GM12878 (cell line): ENCODE data around the gene RPL13A. TPM values are rescaled to one million over a fixed set of nuclear protein-coding genes. Genes with fewer than 3 reads are reported as not detected.

Experiments used
- ATAC-seq: fragments of 200-7000 bp; cut with Tn5 transposase; 3 replicates; pipeline ENCODE4 v1.9.1; 2020; ENCODE audit warnings: mild to moderate bottlenecking, moderate library complexity
- BruUV-seq: library from RNA; stranded (reverse); fragments of 400-500 nt; replicated peaks from 2 replicates; lab custom pipeline; 2021; lab: Mats Ljungman, UMichigan
- CTCF ChIA-PET: fragments of 300-600 bp; sonication (Branson Sonifier 250); formaldehyde crosslinking; extraction: SDS; loops from one replicate; lab custom pipeline; 2021; ENCODE audit warnings: inconsistent platforms; lab: Yijun Ruan, JAX
- POLR2A ChIA-PET: fragments of 350-600 bp; formaldehyde crosslinking; extraction: SDS; loops from one replicate; lab custom pipeline; 2021; ENCODE audit warnings: inconsistent platforms; lab: Charles Lee
- RAD21 ChIA-PET: fragments of 300-600 bp; sonication (Branson Sonifier 250); formaldehyde crosslinking; loops from one replicate; lab custom pipeline; 2023; ENCODE audit warnings: antibody characterized with exemption; ENCODE audit not compliant: unreplicated experiment; lab: Charles Lee
- SMC1A ChIA-PET: fragments of 300-600 bp; sonication (Branson Sonifier 250); formaldehyde crosslinking; loops from one replicate; lab custom pipeline; 2023; ENCODE audit not compliant: unreplicated experiment, uncharacterized antibody; lab: Charles Lee
- DNase-seq: peaks from one replicate; pipeline ENCODE4 v3.0.0-alpha.2; 2011; ENCODE audit warnings: low read depth, low spot score
- FAIRE-seq: peaks from 3 replicates; lab custom pipeline; 2011; peaks lifted over from hg19 to GRCh38; lab: Jason Lieb, UNC
- H2AFZ ChIP-seq: 2 replicates; pipeline ENCODE4 v1.6.0; 2011; ENCODE audit warnings: low read depth, low read length, control low read depth; ENCODE audit not compliant: control insufficient read depth
- H3K27ac ChIP-seq: 2 replicates; pipeline ENCODE4 v1.5.1; 2011; ENCODE audit warnings: control low read depth; ENCODE audit not compliant: control insufficient read depth, insufficient read depth
- H3K27me3 ChIP-seq, 2 experiments: replicated peaks in 1 of 2; 2 replicates each; pipeline versions ENCODE4 v1.6.0 to v1.6.1; 2011; ENCODE audit warnings: low read length in 1 of 2; ENCODE audit not compliant: control insufficient read depth in 2 of 2, insufficient read depth in 2 of 2
- H3K36me3 ChIP-seq, 2 experiments: 2 replicates each; pipeline ENCODE4 v1.5.1; 2011; ENCODE audit warnings: low read length in 1 of 2; ENCODE audit not compliant: control insufficient read depth in 2 of 2, insufficient read depth in 2 of 2
- H3K4me1 ChIP-seq: 2 replicates; pipeline ENCODE4 v1.6.1; 2011; ENCODE audit warnings: mild to moderate bottlenecking, low read length, moderate library complexity, mixed read lengths; ENCODE audit not compliant: control insufficient read depth, insufficient read depth
- H3K4me2 ChIP-seq: 2 replicates; pipeline ENCODE4 v1.6.0; 2011; ENCODE audit warnings: control low read depth; ENCODE audit not compliant: control insufficient read depth, insufficient read depth
- H3K4me3 ChIP-seq: fragments of 200-600 bp; sonication (generic); 2 replicates; pipeline ENCODE4 v1.5.1; 2016
- H3K79me2 ChIP-seq: 2 replicates; pipeline ENCODE4 v1.6.0; 2011; ENCODE audit warnings: low read length; ENCODE audit not compliant: control insufficient read depth, insufficient read depth
- H3K9ac ChIP-seq: 2 replicates; pipeline ENCODE4 v1.8.0; 2011; ENCODE audit warnings: low read length, control low read depth, mixed read lengths; ENCODE audit not compliant: control insufficient read depth, insufficient read depth
- H3K9me3 ChIP-seq: replicated peaks from 3 replicates; pipeline ENCODE4 v1.5.1; 2011; ENCODE audit warnings: mild to moderate bottlenecking, low read length; ENCODE audit not compliant: control insufficient read depth, insufficient read depth
- H4K20me1 ChIP-seq: 2 replicates; pipeline ENCODE4 v1.6.0; 2011; ENCODE audit not compliant: control insufficient read depth, insufficient read depth
- CREB1 ChIP-seq: IDR thresholded peaks from 2 replicates; pipeline ENCODE4 v1.6.1; 2012; ENCODE audit warnings: low read depth, mild to moderate bottlenecking, inconsistent platforms
- MLLT1 ChIP-seq: fragments of 450-650 bp; IDR thresholded peaks from 2 replicates; pipeline ENCODE4 v1.6.1; 2016; ENCODE audit warnings: mild to moderate bottlenecking
- PBX3 ChIP-seq: IDR thresholded peaks from 2 replicates; pipeline ENCODE4 v1.6.1; 2011; ENCODE audit warnings: mild to moderate bottlenecking, low read depth, low read length, moderate library complexity; ENCODE audit not compliant: insufficient replicate concordance
- SRF ChIP-seq, 2 experiments: IDR thresholded peaks; 2 replicates each; pipeline ENCODE4 v1.6.1; 2011; ENCODE audit warnings: low read depth in 2 of 2, low read length in 2 of 2, mild to moderate bottlenecking in 1 of 2, moderate library complexity in 1 of 2
- TARDBP ChIP-seq: IDR thresholded peaks from 2 replicates; pipeline ENCODE4 v1.6.1; 2016; ENCODE audit warnings: borderline replicate concordance
- WGBS: methylation state at CpG from one replicate; pipeline ENCODE4 v1.1.6; 2016; ENCODE audit warnings: low lambda C conversion rate; ENCODE audit not compliant: insufficient replicate concordance, insufficient coverage; ENCODE audit errors: missing lambda C conversion rate; 5-methylcytosine and 5-hydroxymethylcytosine counted together
- in situ Hi-C: fragments of 300-500 bp; cut with MboI; formaldehyde crosslinking; loops from 9 replicates; pipeline ENCODE4 v1.14.3; 2018; ENCODE audit warnings: mixed read lengths
- intact Hi-C: fragments of 100-400 bp; cut with micrococcal nuclease; formaldehyde crosslinking; loops from one replicate; pipeline ENCODE4 v1.14.2; 2022; ENCODE audit not compliant: unreplicated experiment
- polyA plus RNA-seq, 11 experiments: library from polyadenylated mRNA; depleted of rRNA in 4 of 11; unstranded in 6 of 11; stranded (reverse) in 5 of 11; fragments of >200 nt; fragmentation: Nextera tagmentation in 4 of 11; fragmentation: Illumina TruSeq in 1 of 11; extraction: Ambion mirVana in 4 of 11; extraction: Trizol in 1 of 11; gene quantifications; 1 replicate in 1 of 11; 2 replicates in 10 of 11; pipeline versions ENCODE4 v1.2.1 to v1.2.3, GENCODE V29; 2011 to 2016; ENCODE audit warnings: inconsistent platforms in 2 of 11, missing spikeins in 2 of 11, low read depth in 1 of 11
- total RNA-seq, 4 experiments: library from RNA; depleted of rRNA in 3 of 4; stranded (reverse); fragments of >200 nt in 3 of 4; fragmentation: Illumina TruSeq in 1 of 4; extraction: Trizol in 1 of 4; gene quantifications; 2 replicates each; pipeline versions ENCODE4 v1.2.1 to v1.2.3, GENCODE V29; 2013 to 2021

Gene RPL13A
- total and polyA plus RNA-seq, 10 of the 15 experiments (the other 5 are each of a cell fraction or from before 2014, with no cell fraction given) = 1,426 to 8,961 (median 4,266) TPM

DNA sequence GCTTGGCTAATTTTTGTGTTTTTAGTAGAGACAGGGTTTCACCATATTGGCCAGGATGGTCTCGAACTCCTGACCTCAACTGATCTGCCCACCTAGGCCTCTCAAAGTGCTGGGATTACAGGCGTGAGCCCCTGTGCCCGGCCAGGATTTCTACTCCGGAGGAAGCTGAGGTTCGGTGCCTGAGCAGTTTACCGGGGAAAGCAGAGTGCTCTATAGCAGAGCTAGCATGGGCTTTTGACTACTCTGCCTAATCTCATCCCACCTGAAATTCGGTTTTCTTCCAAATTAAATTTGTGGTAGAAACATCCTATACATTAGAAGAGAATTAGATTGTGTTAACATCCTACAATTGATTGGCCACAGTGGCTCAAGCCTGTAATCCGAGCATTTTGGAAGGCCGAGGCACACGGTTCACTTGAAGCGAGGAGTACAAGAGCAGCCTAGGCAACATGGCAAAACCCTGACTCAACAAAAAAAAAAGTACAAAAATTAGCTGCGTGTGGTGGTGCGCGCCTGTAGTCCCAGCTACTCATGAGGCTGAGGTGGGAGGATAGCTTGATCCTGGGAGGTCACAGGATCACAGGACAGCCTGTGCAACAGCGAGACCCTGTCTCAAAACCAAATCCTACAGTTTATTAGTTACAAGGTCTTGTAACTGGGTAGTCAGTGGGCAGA is 1.6 kb downstream of the RPL13A start:
- FAIRE-seq = no peak
- POLR2A ChIA-PET = interaction anchor here (0.6 to 2.7 kb wide), 5 partner anchors 9 to 598 kb away, joined by 3 to 11 read pairs (median 4); partner anchors contain the start of genes ALDH16A1 and PIH1D1
- H3K4me3 ChIP-seq = peak overlapping the region; percentile 97

More for the DNA sequence above, 1.6 kb downstream of the RPL13A start:
- peak overlapping the region; percentile 95 for H3K9ac ChIP-seq
- H4K20me1 ChIP-seq = peaks cover 13% of the 10 kb centered on the region
- BruUV-seq = no TSS peak
- under 1% methylated on average over 15 of the region's 15 CpGs for WGBS
- peaks cover 41% of the 10 kb centered on the region for H3K79me2 ChIP-seq
- H3K27ac ChIP-seq = peak overlapping the region; percentile 83
- intact Hi-C loops (loop anchor here (5.0 kb wide), 1 partner anchor 383 kb away; no protein-coding TSS in a partner anchor), in situ Hi-C loops (no loop called here)
- DNase-seq (no peak), ATAC-seq (no peak)
- no peaks in the 10 kb centered on the region for H3K27me3 ChIP-seq
- no peak overlapping the region for H2AFZ ChIP-seq
- no peaks in the 10 kb centered on the region; the same call in 2 of the 3 replicates for H3K9me3 ChIP-seq
- ChIA-PET SMC1A (interaction anchor here (1.0 kb wide), 1 partner anchor 152 kb away, joined by 3 read pairs; no protein-coding TSS in a partner anchor), RAD21 (interaction anchor here (0.9 to 1.3 kb wide), 2 partner anchors 18 to 58 kb away, joined by 3 to 4 read pairs; no protein-coding TSS in a partner anchor), CTCF (interaction anchor here (0.9 to 1.6 kb wide), 7 partner anchors 16 to 151 kb away, joined by 3 to 6 read pairs (median 5); partner anchors contain the start of genes ALDH16A1 and RRAS)
- H3K4me1 ChIP-seq = peaks cover 16% of the 10 kb centered on the region
- TF ChIP-seq TARDBP = no peak
- TF ChIP-seq PBX3 = no peak
- 0 out of 2 replicates have a peak, but pooled peaks have one; percentile 6 for TF ChIP-seq CREB1
- peak; percentile 26; the same call in 1 of the 2 replicates for TF ChIP-seq MLLT1
- no peak for TF ChIP-seq SRF (IDR thresholded peaks at IDR 0.05; ENCODE audit: low read depth in 2 of 2, low read length in 2 of 2)
- peaks cover 26 to 40% of the 10 kb centered on the region in 2 experiments for H3K36me3 ChIP-seq
- peak overlapping the region; percentile 91 for H3K4me2 ChIP-seq
